Measurements from ENCODE around the gene SEPHS1.
A peak's percentile ranks its signal among the peaks of the same experiment; 100 is the strongest.

Gene SEPHS1

DNA sequence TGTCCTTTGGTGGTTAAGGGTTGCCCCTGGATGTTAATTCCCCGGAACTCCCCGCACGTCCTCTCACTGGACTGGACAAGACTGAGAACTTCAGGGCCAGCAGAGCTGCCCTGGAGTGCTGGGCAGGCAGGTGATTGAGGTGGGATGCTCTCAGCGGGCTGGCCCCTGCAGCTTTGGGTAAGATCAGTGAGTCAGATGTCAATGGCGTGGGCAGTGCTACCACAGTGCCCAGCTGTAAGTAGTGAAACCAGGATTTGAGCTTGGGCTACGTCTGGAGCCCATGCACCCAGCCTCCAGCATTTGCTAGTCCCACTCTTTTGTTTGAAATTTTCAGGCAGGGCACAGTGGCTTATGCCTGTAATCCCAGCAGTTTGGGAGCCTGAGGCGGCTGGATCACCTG lies 6.7 kb upstream of the SEPHS1 start:
- DNase-seq: no peak
- no peaks in the 10 kb centered on the region for H3K79me2 ChIP-seq (ENCODE audit: control insufficient read depth, insufficient read depth, low read length)
- no peak overlapping the region for H3K56ac ChIP-seq (ENCODE audit: low read length)
- no peak overlapping the region for H2BK5ac ChIP-seq (ENCODE audit: low read length)
- no peaks in the 10 kb centered on the region for H3K79me1 ChIP-seq (ENCODE audit: low read length)
- H3K9ac ChIP-seq (ENCODE audit: low read length): no peak overlapping the region
- H3K4me3 ChIP-seq (ENCODE audit: low read length): no peak overlapping the region
- H3K4ac ChIP-seq (ENCODE audit: low read depth, low read length): no peak overlapping the region
- no peak overlapping the region for H4K8ac ChIP-seq (ENCODE audit: low read depth, low read length)
- H3K23ac ChIP-seq (ENCODE audit: low read length): no peak overlapping the region
- no peak overlapping the region for H3K18ac ChIP-seq (ENCODE audit: low read length)
- H2BK15ac ChIP-seq (replicated peaks; ENCODE audit: low read depth): no peak overlapping the region
- H3K27ac ChIP-seq (ENCODE audit: low read depth, low read length): no peak overlapping the region
- H2BK120ac ChIP-seq (ENCODE audit: low read depth, low read length): no peak overlapping the region
- H3K4me1 ChIP-seq (ENCODE audit: control insufficient read depth, low read depth, low read length): peaks cover 2% of the 10 kb centered on the region
- no peaks in the 10 kb centered on the region for H3K27me3 ChIP-seq (ENCODE audit: insufficient read depth, low read length, poor library complexity)
- no peak overlapping the region for H3K4me2 ChIP-seq (ENCODE audit: low read length)
- no CpG with 5 or more reads among the region's 7 CpGs for WGBS (ENCODE audit: extremely low coverage, insufficient coverage, low lambda C conversion rate)
- H4K5ac ChIP-seq (ENCODE audit: low read length): no peak overlapping the region
- H2AK5ac ChIP-seq (ENCODE audit: low read length): no peak overlapping the region
- H3K36me3 ChIP-seq (ENCODE audit: control insufficient read depth, insufficient read depth, low read length): no peaks in the 10 kb centered on the region

DNA sequence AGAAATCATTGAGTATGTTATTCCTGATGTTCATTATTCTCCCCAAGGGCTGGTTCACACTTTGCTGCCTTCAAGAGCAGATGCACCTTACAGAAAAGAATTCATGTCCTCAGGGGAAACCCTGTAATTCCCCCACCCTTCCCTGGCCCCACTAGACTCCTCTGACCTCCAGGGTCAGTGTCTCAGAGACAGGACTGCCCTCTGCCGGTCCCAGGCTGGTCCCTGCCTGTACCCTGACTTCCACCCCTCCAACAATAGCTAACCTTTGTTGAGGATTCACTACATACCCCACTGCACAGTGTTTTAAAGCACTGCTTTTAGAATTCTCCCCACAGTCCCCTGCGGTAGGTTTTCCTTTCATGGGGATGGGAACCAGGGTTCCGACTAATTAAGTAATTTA lies 4.4 kb upstream of the SEPHS1 start:
- Histone ChIP-seq H3K4me1 (ENCODE audit: control insufficient read depth, low read depth, low read length) (peaks cover 2% of the 10 kb centered on the region), H3K27me3 (ENCODE audit: insufficient read depth, low read length, poor library complexity) (no peaks in the 10 kb centered on the region), H3K9ac (ENCODE audit: low read length) (no peak overlapping the region), H3K4me2 (ENCODE audit: low read length) (no peak overlapping the region), H3K79me2 (ENCODE audit: control insufficient read depth, insufficient read depth, low read length) (no peaks in the 10 kb centered on the region), H4K8ac (ENCODE audit: low read depth, low read length) (no peak overlapping the region), H3K27ac (ENCODE audit: low read depth, low read length) (no peak overlapping the region), H3K4me3 (ENCODE audit: low read length) (no peak overlapping the region), H3K79me1 (ENCODE audit: low read length) (no peaks in the 10 kb centered on the region), H3K18ac (ENCODE audit: low read length) (no peak overlapping the region), H3K36me3 (ENCODE audit: control insufficient read depth, insufficient read depth, low read length) (no peaks in the 10 kb centered on the region), H2AK5ac (ENCODE audit: low read length) (no peak overlapping the region), H3K4ac (ENCODE audit: low read depth, low read length) (no peak overlapping the region), H2BK120ac (ENCODE audit: low read depth, low read length) (no peak overlapping the region), H4K5ac (ENCODE audit: low read length) (no peak overlapping the region), H3K23ac (ENCODE audit: low read length) (no peak overlapping the region), H2BK15ac (replicated peaks; ENCODE audit: low read depth) (no peak overlapping the region), H3K56ac (ENCODE audit: low read length) (no peak overlapping the region), H2BK5ac (ENCODE audit: low read length) (no peak overlapping the region)
- no CpG with 5 or more reads among the region's 3 CpGs for WGBS (ENCODE audit: extremely low coverage, insufficient coverage, low lambda C conversion rate)
- peak; percentile 72 for DNase-seq

DNA sequence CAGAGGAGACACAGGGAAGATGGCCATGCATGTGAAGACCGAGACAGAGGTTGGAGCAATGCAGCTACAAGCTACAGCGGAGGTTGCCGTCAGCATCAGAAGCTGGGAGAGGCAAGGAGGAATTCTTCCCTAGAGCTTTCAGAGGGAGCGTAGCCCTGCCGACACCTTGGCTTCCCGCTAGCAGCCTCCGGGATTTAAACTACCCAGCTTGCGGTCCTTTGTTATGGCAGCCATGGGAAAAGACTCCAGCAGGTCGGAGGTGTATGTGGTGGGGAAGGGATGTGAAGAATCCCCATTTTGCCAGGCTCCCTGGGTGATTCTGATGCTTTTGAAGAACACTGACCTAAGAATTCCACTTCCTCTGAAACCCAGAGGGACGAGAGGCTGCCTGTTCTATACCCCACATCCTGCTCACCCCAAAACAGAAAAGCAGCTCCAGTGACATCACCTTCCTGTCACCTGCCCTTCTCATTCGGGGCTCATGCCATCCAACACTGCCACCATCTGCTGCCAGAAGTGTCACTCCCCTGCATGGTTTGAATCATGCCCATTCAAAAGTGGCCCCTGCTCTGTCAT lies 3.3 kb upstream of the SEPHS1 start:
- H2BK120ac ChIP-seq (ENCODE audit: low read depth, low read length): no peak overlapping the region
- peak overlapping the region; percentile 35 for H3K56ac ChIP-seq (ENCODE audit: low read length)
- no peak overlapping the region for H2BK5ac ChIP-seq (ENCODE audit: low read length)
- no peak overlapping the region for H3K23ac ChIP-seq (ENCODE audit: low read length)
- H3K4ac ChIP-seq (ENCODE audit: low read depth, low read length): no peak overlapping the region
- H3K4me3 ChIP-seq (ENCODE audit: low read length): no peak overlapping the region
- no CpG with 5 or more reads among the region's 11 CpGs for WGBS (ENCODE audit: extremely low coverage, insufficient coverage, low lambda C conversion rate)
- no peak overlapping the region for H3K27ac ChIP-seq (ENCODE audit: low read depth, low read length)
- H3K79me2 ChIP-seq (ENCODE audit: control insufficient read depth, insufficient read depth, low read length): peaks cover 8% of the 10 kb centered on the region
- no peaks in the 10 kb centered on the region for H3K27me3 ChIP-seq (ENCODE audit: insufficient read depth, low read length, poor library complexity)
- no peaks in the 10 kb centered on the region for H3K79me1 ChIP-seq (ENCODE audit: low read length)
- H2AK5ac ChIP-seq (ENCODE audit: low read length): no peak overlapping the region
- no peak overlapping the region for H4K8ac ChIP-seq (ENCODE audit: low read depth, low read length)
- H3K36me3 ChIP-seq (ENCODE audit: control insufficient read depth, insufficient read depth, low read length): no peaks in the 10 kb centered on the region
- peak overlapping the region; percentile 16 for H3K9ac ChIP-seq (ENCODE audit: low read length)
- H2BK15ac ChIP-seq (replicated peaks; ENCODE audit: low read depth): no peak overlapping the region
- H4K5ac ChIP-seq (ENCODE audit: low read length): no peak overlapping the region
- H3K4me2 ChIP-seq (ENCODE audit: low read length): no peak overlapping the region
- H3K18ac ChIP-seq (ENCODE audit: low read length): no peak overlapping the region
- peaks cover 2% of the 10 kb centered on the region for H3K4me1 ChIP-seq (ENCODE audit: control insufficient read depth, low read depth, low read length)
- DNase-seq: peak; percentile 74

DNA sequence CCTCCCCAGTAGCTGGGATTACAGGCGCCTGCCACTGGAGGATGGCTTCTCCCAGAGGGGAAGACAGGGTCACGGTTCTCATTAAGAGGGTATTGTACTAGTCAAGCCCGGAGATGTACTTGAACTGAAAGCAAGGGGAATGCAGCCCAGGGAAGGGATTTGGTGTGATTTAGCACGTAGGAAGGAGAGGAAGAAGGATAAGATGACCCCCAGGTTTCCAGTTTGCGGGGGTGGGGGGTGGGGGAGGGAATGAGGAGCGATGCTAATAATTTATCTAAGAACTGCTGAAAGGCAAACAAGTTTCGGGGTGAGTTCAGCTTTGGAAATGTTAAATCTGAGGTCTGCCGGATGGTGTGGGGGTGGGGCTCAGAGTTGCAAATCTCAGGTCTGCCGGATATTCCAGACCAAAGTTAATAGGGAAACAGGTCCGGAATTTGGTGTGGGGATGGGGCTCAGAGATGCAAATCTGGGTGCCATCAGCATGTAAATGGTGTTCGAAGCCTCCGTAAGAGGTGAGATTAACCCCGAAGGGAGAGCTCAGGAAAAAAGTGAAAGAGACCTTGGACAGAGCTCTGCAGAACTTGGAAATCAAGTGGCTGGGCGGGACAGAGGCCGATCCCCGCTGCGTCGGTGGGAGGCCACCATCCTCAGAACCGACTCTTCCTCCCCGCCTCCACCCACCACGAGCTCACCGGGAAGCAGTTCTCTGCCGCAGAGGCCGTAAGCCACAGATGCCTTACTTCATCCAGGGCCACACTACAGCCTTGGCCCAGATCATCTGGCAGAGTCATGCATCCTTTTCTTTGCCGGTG lies 1.6 kb upstream of the SEPHS1 start:
- H2BK15ac ChIP-seq (replicated peaks; ENCODE audit: low read depth): no peak overlapping the region
- no peak overlapping the region for H4K5ac ChIP-seq (ENCODE audit: low read length)
- no peaks in the 10 kb centered on the region for H3K36me3 ChIP-seq (ENCODE audit: control insufficient read depth, insufficient read depth, low read length)
- H2BK5ac ChIP-seq (ENCODE audit: low read length): peak overlapping the region; percentile 18
- H2AK5ac ChIP-seq (ENCODE audit: low read length): no peak overlapping the region
- peak overlapping the region; percentile 82 for H4K8ac ChIP-seq (ENCODE audit: low read depth, low read length)
- H3K9ac ChIP-seq (ENCODE audit: low read length): peak overlapping the region; percentile 55
- peak overlapping the region; percentile 86 for H2BK120ac ChIP-seq (ENCODE audit: low read depth, low read length)
- peaks cover 26% of the 10 kb centered on the region for H3K79me2 ChIP-seq (ENCODE audit: control insufficient read depth, insufficient read depth, low read length)
- no peak overlapping the region for H3K4me3 ChIP-seq (ENCODE audit: low read length)
- no peak overlapping the region for H3K23ac ChIP-seq (ENCODE audit: low read length)
- H3K27ac ChIP-seq (ENCODE audit: low read depth, low read length): peak overlapping the region; percentile 89
- no CpG with 5 or more reads among the region's 25 CpGs for WGBS (ENCODE audit: extremely low coverage, insufficient coverage, low lambda C conversion rate)
- H3K18ac ChIP-seq (ENCODE audit: low read length): peak overlapping the region; percentile 94
- peak; percentile 94 for DNase-seq
- H3K27me3 ChIP-seq (ENCODE audit: insufficient read depth, low read length, poor library complexity): no peaks in the 10 kb centered on the region
- peaks cover 1% of the 10 kb centered on the region for H3K79me1 ChIP-seq (ENCODE audit: low read length)
- peaks cover 7% of the 10 kb centered on the region for H3K4me1 ChIP-seq (ENCODE audit: control insufficient read depth, low read depth, low read length)
- H3K56ac ChIP-seq (ENCODE audit: low read length): peak overlapping the region; percentile 81
- H3K4ac ChIP-seq (ENCODE audit: low read depth, low read length): peak overlapping the region; percentile 90
- peak overlapping the region; percentile 53 for H3K4me2 ChIP-seq (ENCODE audit: low read length)

DNA sequence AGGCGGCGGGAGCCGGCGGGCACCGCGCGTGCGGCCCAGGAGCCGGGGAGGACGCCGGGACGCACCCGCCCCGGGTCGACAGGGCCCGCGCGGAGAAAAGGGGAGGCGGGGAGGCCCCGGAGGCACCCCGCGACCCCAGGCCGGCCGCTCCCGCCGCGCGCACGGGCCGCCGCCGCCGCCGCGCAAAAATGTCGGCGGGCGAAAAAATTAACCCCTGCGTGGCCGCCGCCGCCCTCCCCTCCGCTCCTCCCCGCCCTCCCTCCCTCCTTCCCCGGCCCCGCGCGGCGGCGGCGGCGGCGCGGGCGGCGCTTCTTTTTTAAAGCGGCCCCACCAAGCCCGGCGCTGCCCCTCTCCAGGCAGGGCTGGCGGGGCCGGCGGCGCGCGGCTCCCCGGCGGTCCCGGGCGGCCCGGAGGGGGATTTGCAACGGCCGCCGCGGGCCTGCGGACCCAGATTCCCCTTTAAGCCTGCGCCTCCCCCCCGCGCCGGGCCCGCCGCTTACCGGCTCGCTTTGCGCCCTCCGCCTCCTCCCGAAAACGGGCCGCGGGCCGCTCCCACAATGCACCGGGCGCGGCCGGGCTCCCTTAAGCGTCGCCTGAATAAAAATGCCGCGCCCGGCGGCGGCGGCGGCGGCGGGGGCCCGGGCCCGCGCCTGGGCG lies 465 bp downstream of the SEPHS1 start:
- Histone ChIP-seq H4K8ac (ENCODE audit: low read depth, low read length) (peak overlapping the region; percentile 99), H3K23ac (ENCODE audit: low read length) (no peak overlapping the region), H3K4me1 (ENCODE audit: control insufficient read depth, low read depth, low read length) (peaks cover 7% of the 10 kb centered on the region), H3K18ac (ENCODE audit: low read length) (peak overlapping the region; percentile 100), H2AK5ac (ENCODE audit: low read length) (no peak overlapping the region), H4K5ac (ENCODE audit: low read length) (no peak overlapping the region), H3K36me3 (ENCODE audit: control insufficient read depth, insufficient read depth, low read length) (no peaks in the 10 kb centered on the region), H3K4me2 (ENCODE audit: low read length) (no peak overlapping the region), H3K27me3 (ENCODE audit: insufficient read depth, low read length, poor library complexity) (no peaks in the 10 kb centered on the region), H3K4ac (ENCODE audit: low read depth, low read length) (peak overlapping the region; percentile 100), H3K9ac (ENCODE audit: low read length) (peak overlapping the region; percentile 76), H3K56ac (ENCODE audit: low read length) (peak overlapping the region; percentile 92), H3K4me3 (ENCODE audit: low read length) (peak overlapping the region; percentile 76), H2BK15ac (replicated peaks; ENCODE audit: low read depth) (no peak overlapping the region), H2BK120ac (ENCODE audit: low read depth, low read length) (peak overlapping the region; percentile 99), H3K79me1 (ENCODE audit: low read length) (peaks cover 3% of the 10 kb centered on the region), H2BK5ac (ENCODE audit: low read length) (no peak overlapping the region), H3K79me2 (ENCODE audit: control insufficient read depth, insufficient read depth, low read length) (peaks cover 42% of the 10 kb centered on the region), H3K27ac (ENCODE audit: low read depth, low read length) (peak overlapping the region; percentile 99)
- WGBS (ENCODE audit: extremely low coverage, insufficient coverage, low lambda C conversion rate): no CpG with 5 or more reads among the region's 109 CpGs
- DNase-seq: peak; percentile 83
